Lower leg skin (tissue), 4 donors: ENCODE data around the gene SLC9A9. TPM values are rescaled to one million over a fixed set of nuclear protein-coding genes. Genes with fewer than 3 reads are reported as not detected.

Experiments
- DNase-seq, 2 donors: peaks; one replicate each; pipeline ENCODE4 v3.0.0-alpha.2; 2019; ENCODE audit warnings: low spot score in 2 of 2
- H3K4me3 ChIP-seq: fragments of 200-600 bp; sonication (generic); 2 replicates; pipeline ENCODE4 v1.5.1; 2017; ENCODE audit warnings: mild to moderate bottlenecking, low read depth; ENCODE audit not compliant: poor library complexity, severe bottlenecking
- CTCF ChIP-seq, 3 donors: fragments of 450-650 bp; IDR thresholded peaks; one replicate each; pipeline ENCODE4 v1.5.1; 2016; ENCODE audit warnings: antibody characterized with exemption in 3 of 3, mild to moderate bottlenecking in 3 of 3, moderate library complexity in 2 of 3
- POLR2A ChIP-seq, 2 donors: fragments of 450-650 bp; IDR thresholded peaks; one replicate each; pipeline ENCODE4 v1.6.1; 2016 to 2017; ENCODE audit warnings: antibody characterized with exemption in 2 of 2, mild to moderate bottlenecking in 1 of 2, moderate library complexity in 1 of 2
- WGBS, 2 donors: methylation state at CpG; one replicate each; pipeline ENCODE4 v1.1.5; 2018; 5-methylcytosine and 5-hydroxymethylcytosine counted together
- intact Hi-C: fragments of 100-400 bp; cut with DNase I; formaldehyde crosslinking; loops from one replicate; pipeline ENCODE4 v1.15.0; 2023; ENCODE audit warnings: low total_unique reads
- total RNA-seq, 4 donors: library from RNA; depleted of rRNA; stranded (reverse); fragments of >200 nt; gene quantifications; one replicate each; pipeline ENCODE4 v1.1.0, GENCODE V29; 2016

The SLC9A9 gene
- total RNA-seq, 4 donors from 2014 or later, result 14.6 to 40.8 (median 23.7) TPM

GRCh38 chr3:143486611-143487010 lies 361.7 kb downstream of the SLC9A9 start:
- intact Hi-C loops, result no loop called here
- no peak overlapping the region for H3K4me3 ChIP-seq
- no peak for DNase-seq
- TF ChIP-seq CTCF (IDR thresholded peaks at IDR 0.05) (no peak), POLR2A (IDR thresholded peaks at IDR 0.05) (no peak)

GRCh38 chr3:143484846-143485512 lies 363.3 kb downstream of the SLC9A9 start:
- no peak overlapping the region for H3K4me3 ChIP-seq
- intact Hi-C loops, result no loop called here
- no peak for DNase-seq
- TF ChIP-seq CTCF (IDR thresholded peaks at IDR 0.05), result no peak
- no peak for TF ChIP-seq POLR2A (IDR thresholded peaks at IDR 0.05)
- 75 to 77% methylated on average over 4 of the region's 4 CpGs for WGBS, 2 donors

DNA sequence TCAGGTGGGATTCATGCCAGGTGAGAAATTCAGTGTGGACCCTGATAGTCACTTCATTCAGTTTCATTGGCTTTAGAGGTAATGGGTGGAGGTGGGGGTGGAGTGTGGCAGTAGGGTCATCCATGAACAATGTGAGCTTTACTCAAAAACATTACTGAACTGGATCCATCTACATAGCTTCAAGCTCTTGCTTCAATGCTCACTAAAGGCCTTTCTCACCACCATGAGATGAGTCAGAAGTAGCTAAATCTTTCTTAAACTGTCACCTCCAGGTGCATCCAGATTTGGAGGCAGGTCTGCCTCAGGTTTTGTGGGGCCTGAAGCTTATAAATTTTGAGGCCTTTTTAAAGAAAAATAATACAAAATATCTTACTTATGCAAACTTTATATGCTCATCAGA lies 365.1 kb downstream of the SLC9A9 start:
- no peak for TF ChIP-seq POLR2A (IDR thresholded peaks at IDR 0.05)
- TF ChIP-seq CTCF (IDR thresholded peaks at IDR 0.05), result no peak
- DNase-seq, result no peak
- intact Hi-C loops, result no loop called here
- H3K4me3 ChIP-seq, result no peak overlapping the region

- WGBS, 2 donors, result 49 to 59% methylated on average over 8 of the region's 8 CpGs
- H3K4me3 ChIP-seq, result no peak overlapping the region
- no peak for DNase-seq
- TF ChIP-seq POLR2A (IDR thresholded peaks at IDR 0.05) (no peak), CTCF (IDR thresholded peaks at IDR 0.05) (no peak)
- intact Hi-C loops, result no loop called here
Observed at GRCh38 chr3:143482106-143483088, 365.9 kb downstream of the SLC9A9 start.

DNA sequence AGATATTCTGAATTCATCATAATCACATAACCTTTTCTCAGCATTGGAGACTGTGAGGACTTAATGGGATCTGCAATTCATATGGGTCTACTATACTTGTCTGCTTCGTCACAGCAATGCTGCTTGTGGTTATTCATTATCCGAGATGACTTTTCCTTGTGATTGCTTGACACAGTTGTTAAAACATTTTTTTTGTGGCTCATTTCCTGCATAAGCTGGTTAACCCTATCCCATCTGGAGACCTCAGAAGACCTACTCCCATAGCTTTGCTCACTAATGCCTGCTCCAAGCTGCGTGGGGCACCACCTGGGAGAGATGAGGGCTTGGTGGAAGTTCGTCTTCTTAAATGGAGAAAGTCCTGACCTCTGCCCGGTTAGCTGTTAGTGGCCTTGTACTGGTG lies 367.9 kb downstream of the SLC9A9 start:
- no peak for DNase-seq
- intact Hi-C loops, result no loop called here
- H3K4me3 ChIP-seq, result no peak overlapping the region
- WGBS, 2 donors, result 35 to 65% methylated on average over 5 of the region's 5 CpGs
- TF ChIP-seq CTCF (IDR thresholded peaks at IDR 0.05) (no peak), POLR2A (IDR thresholded peaks at IDR 0.05) (no peak)
